ACC112 (cell line): Measurements from ENCODE around the gene INPP5A.

Experiments
- H2AFZ ChIP-seq: fragments of 200-600 bp; sonication (generic); one replicate; pipeline ENCODE4 v1.6.0; 2017; ENCODE audit warnings: antibody characterized with exemption, low read length; ENCODE audit not compliant: unreplicated experiment
- H3K27ac ChIP-seq: fragments of 200-600 bp; sonication (generic); 2 replicates; pipeline ENCODE4 v1.5.1; 2014; ENCODE audit warnings: low read depth, mild to moderate bottlenecking, antibody characterized with exemption, low read length, moderate library complexity
- H3K27me3 ChIP-seq: fragments of 200-600 bp; sonication (generic); 2 replicates; pipeline ENCODE4 v1.6.1; 2014; ENCODE audit warnings: mild to moderate bottlenecking, antibody characterized with exemption, low read length, moderate library complexity, mixed read lengths; ENCODE audit not compliant: insufficient read depth
- H3K36me3 ChIP-seq: fragments of 200-600 bp; sonication (generic); 2 replicates; pipeline ENCODE4 v1.6.1; 2016; ENCODE audit warnings: mild to moderate bottlenecking, antibody characterized with exemption, low read length, moderate library complexity, mixed read lengths; ENCODE audit not compliant: insufficient read depth
- H3K4me1 ChIP-seq: fragments of 200-600 bp; sonication (generic); one replicate; pipeline ENCODE4 v1.6.1; 2016; ENCODE audit warnings: low read length, mixed read lengths; ENCODE audit not compliant: insufficient read depth, unreplicated experiment, control insufficient read depth
- H3K4me3 ChIP-seq: fragments of 200-600 bp; sonication (generic); 2 replicates; pipeline ENCODE4 v1.5.1; 2014; ENCODE audit warnings: mild to moderate bottlenecking, low read depth, low read length
- H3K79me2 ChIP-seq: fragments of 200-600 bp; sonication (generic); one replicate; pipeline ENCODE4 v1.6.0; 2016; ENCODE audit warnings: low read length; ENCODE audit not compliant: control insufficient read depth, unreplicated experiment, insufficient read depth

Gene INPP5A

DNA sequence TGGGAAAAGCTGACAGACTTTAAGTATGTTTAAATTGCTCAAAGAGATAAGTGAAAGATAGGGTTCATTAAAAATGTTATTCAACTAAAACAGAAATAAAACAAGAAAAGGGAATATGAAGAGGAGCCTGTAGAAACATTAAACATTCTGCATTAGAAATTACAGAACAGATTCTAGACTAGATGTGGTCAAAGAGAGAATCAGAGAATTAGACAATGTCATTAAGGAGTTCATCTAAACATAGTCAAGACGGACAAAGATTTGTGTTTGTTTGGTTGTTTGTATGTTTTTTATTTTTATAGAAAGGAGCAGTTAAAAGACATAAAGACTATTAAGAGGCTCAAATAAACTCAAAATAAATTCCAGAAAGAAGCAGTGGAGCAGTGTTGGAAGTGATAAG is 168.4 kb downstream of the INPP5A start:
- no peaks in the 10 kb centered on the region for H3K27me3 ChIP-seq
- H3K27ac ChIP-seq = no peak overlapping the region
- H3K36me3 ChIP-seq = peaks cover 8% of the 10 kb centered on the region
- H2AFZ ChIP-seq = no peak overlapping the region
- H3K4me3 ChIP-seq = no peak overlapping the region
- no peaks in the 10 kb centered on the region for H3K79me2 ChIP-seq
- H3K4me1 ChIP-seq = peaks cover under 1% of the 10 kb centered on the region

DNA sequence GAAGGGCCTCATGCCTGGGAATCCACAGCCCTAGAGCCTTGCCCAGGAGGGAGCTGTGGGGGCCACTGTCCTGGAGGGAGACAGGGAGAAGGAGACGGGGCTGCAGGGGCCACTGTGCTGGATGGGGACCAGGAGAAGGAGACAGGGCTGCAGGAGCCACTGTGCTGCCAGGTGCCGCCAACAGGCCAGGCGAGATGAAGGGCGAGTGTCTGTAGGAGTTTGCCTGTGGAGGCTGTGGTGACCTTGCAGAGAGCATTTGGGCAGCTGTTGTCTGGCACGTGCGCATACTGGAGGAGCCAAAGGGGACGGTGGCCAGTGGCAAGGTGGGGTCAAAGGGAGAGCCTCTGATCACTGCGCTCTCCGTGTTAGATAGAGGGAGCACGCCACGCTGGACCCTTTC is 169.1 kb downstream of the INPP5A start:
- H3K27ac ChIP-seq = no peak overlapping the region
- H3K79me2 ChIP-seq = no peaks in the 10 kb centered on the region
- H3K4me1 ChIP-seq = no peaks in the 10 kb centered on the region
- H3K4me3 ChIP-seq = no peak overlapping the region
- H3K36me3 ChIP-seq = peaks cover 8% of the 10 kb centered on the region
- H3K27me3 ChIP-seq = no peaks in the 10 kb centered on the region
- no peak overlapping the region for H2AFZ ChIP-seq

DNA sequence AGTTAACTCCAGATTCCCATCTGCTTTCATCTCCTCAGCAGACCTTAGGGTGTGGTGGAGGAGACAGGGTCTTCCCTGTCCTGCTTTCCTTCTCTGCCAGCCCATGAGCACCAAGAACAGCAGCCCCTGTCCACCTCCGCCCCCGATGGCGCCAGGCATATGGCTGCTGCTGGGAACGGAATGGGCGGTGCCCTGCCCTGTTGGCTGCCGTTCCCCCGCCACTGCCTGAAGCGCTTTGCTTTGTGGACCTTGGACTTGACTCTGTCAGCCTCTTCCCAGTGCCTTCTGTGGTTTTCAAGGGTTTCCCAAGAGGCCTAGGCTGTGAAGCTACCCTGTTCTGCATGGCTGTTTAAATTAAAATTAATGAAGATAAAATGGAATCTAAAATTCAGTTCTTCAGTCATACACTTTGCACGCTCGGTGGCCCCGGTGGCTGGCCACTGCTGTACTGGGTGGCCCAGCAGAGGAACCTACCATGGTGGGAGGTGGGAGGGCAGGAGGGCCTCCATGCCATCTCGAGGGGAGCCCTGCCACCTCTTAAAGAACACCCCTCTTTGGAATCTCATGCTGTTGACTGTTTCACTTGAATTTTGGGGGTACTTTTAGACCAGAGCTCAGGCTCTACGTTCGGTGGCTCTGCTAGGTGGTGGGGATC is 169.7 kb downstream of the INPP5A start:
- Histone ChIP-seq H2AFZ (no peak overlapping the region), H3K4me3 (no peak overlapping the region), H3K79me2 (no peaks in the 10 kb centered on the region), H3K36me3 (peaks cover 8% of the 10 kb centered on the region), H3K27ac (no peak overlapping the region), H3K4me1 (no peaks in the 10 kb centered on the region), H3K27me3 (no peaks in the 10 kb centered on the region)

DNA sequence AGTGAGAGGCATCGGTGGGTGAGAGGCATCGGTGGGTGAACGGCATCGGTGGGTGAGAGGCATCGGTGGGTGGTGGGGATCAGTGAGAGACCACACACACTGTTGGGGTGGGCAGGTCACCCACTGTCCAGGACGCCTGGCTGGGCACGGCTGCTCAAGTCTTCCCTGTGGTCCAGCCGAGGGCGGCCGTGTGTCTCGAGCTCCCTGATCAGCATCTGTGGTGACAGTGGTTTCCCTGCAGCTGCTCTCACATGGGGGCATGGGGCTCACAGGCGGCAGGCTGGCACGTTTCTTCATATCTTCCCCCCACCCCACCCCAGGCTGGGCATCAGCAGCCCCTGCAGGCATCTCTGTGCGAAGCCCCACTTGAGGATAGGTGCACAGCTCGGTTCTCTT is 170.2 kb downstream of the INPP5A start:
- no peaks in the 10 kb centered on the region for H3K27me3 ChIP-seq
- H3K4me3 ChIP-seq = no peak overlapping the region
- H3K36me3 ChIP-seq = peaks cover 8% of the 10 kb centered on the region
- no peak overlapping the region for H3K27ac ChIP-seq
- no peaks in the 10 kb centered on the region for H3K4me1 ChIP-seq
- H3K79me2 ChIP-seq = no peaks in the 10 kb centered on the region
- H2AFZ ChIP-seq = no peak overlapping the region

DNA sequence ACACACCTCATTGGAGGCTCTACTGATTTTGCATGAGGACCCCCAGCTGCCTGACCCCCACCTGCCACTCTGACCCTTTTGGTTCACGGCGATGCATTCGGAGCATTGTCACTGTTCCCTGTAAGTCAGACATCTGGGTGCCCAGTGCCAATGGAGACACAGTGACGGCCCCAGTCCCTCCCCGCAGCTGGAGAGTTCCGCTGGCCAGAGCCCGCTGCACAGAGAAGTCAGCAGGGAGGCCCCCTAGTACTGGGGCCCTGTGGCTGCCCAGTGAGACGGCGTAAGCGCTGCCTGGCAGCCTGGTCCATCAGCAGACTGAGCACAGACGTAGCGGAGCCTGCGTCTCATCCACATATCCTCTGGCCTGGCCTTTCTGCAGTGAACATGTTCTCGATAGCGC is 170.9 kb downstream of the INPP5A start:
- Histone ChIP-seq H3K27ac (no peak overlapping the region), H3K36me3 (peaks cover 8% of the 10 kb centered on the region), H3K27me3 (no peaks in the 10 kb centered on the region), H3K79me2 (no peaks in the 10 kb centered on the region), H2AFZ (no peak overlapping the region), H3K4me3 (no peak overlapping the region), H3K4me1 (no peaks in the 10 kb centered on the region)

- peaks cover 8% of the 10 kb centered on the region for H3K36me3 ChIP-seq
- no peaks in the 10 kb centered on the region for H3K79me2 ChIP-seq
- H3K27me3 ChIP-seq = no peaks in the 10 kb centered on the region
- no peak overlapping the region for H3K4me3 ChIP-seq
- H3K4me1 ChIP-seq = no peaks in the 10 kb centered on the region
- no peak overlapping the region for H2AFZ ChIP-seq
- H3K27ac ChIP-seq = no peak overlapping the region
Measured at GRCh38 chr10:132708936-132709335, 171.3 kb downstream of the INPP5A start.

GRCh38 chr10:132709471-132709951 is 171.9 kb downstream of the INPP5A start:
- H2AFZ ChIP-seq = no peak overlapping the region

DNA sequence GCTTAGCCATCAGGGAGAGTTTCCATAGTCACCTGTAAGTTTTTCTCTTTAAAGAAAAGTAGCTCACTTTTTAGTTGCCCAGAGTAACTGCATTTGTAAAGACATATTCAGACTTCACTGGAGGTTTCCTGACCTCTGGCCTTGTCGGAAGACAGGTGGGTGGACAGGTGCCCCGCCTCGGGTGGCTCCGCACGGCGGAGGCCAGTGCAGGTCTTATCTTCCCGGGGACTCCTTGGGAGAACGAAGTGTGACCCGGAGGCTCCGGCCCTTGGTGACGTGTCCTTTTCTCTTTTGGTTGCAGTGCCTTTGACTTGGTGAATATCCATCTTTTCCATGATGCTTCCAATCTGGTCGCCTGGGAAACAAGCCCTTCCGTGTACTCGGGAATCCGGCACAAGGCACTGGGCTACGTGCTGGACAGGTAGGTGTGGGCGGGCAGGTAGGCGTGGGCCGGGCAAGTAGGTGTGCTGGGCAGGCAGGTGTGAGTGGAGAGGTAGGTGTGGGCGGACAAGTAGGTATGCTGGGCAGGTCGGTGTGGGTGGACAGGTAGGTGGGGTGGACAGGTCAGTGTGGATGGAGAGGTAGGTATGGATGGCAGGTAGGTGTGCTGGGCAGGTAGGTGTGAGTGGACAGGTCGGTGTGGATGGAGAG is 172.6 kb downstream of the INPP5A start:
- H3K27me3 ChIP-seq = no peaks in the 10 kb centered on the region
- no peak overlapping the region for H3K4me3 ChIP-seq
- no peak overlapping the region for H3K27ac ChIP-seq
- H3K79me2 ChIP-seq = no peaks in the 10 kb centered on the region
- peaks cover 8% of the 10 kb centered on the region for H3K36me3 ChIP-seq
- H2AFZ ChIP-seq = no peak overlapping the region
- no peaks in the 10 kb centered on the region for H3K4me1 ChIP-seq

More at GRCh38 chr10:132709471-132709951, 171.9 kb downstream of the INPP5A start:
- Histone ChIP-seq H3K79me2 (no peaks in the 10 kb centered on the region), H3K27ac (no peak overlapping the region), H3K4me3 (no peak overlapping the region), H3K4me1 (no peaks in the 10 kb centered on the region), H3K36me3 (peaks cover 8% of the 10 kb centered on the region), H3K27me3 (no peaks in the 10 kb centered on the region)

DNA sequence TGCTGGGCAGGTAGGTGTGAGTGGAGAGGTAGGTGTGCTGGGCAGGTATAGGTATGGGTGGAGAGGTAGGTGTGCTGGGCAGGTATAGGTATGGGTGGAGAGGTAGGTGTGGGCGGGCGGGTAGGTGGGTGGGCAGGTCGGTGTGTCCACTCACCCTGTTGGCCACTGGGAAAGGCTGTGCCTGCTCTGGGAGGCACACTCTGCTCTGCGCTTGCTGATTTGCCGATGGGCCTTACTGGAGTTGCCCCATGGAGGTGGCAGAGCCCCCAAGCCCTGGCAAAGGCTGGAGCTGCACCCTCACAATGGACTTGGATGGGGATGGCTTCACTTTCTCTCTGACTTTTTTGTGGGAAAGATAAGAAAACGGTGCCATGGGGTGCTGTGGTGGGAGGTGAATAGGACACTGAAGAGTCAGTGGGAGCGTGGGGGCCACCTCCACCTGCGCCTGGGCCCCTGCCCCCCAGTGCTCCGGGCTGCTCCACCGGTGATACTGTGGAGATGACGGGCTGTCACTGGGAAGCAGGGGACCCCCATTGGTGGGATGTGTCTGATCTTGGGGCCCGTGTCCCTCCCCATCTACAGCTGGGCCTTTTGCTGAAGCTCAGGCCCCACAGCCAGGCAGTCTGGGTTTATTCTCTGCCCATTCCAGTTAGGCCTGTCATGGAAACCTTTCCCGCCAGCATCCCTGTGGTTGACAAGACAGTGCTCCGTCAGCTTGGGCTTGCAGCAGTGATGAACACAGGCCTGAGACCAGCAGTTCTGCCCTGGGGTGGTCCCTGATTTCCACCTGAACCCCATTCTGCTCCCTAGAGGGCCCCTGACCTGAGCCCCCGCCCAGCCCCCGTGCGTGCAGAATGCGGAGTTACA is 173.4 kb downstream of the INPP5A start:
- Histone ChIP-seq H3K4me1 (no peaks in the 10 kb centered on the region), H3K27me3 (no peaks in the 10 kb centered on the region), H3K36me3 (peaks cover 4% of the 10 kb centered on the region; the same call in 1 of the 2 replicates), H2AFZ (no peak overlapping the region), H3K27ac (no peak overlapping the region), H3K4me3 (no peak overlapping the region), H3K79me2 (no peaks in the 10 kb centered on the region)

DNA sequence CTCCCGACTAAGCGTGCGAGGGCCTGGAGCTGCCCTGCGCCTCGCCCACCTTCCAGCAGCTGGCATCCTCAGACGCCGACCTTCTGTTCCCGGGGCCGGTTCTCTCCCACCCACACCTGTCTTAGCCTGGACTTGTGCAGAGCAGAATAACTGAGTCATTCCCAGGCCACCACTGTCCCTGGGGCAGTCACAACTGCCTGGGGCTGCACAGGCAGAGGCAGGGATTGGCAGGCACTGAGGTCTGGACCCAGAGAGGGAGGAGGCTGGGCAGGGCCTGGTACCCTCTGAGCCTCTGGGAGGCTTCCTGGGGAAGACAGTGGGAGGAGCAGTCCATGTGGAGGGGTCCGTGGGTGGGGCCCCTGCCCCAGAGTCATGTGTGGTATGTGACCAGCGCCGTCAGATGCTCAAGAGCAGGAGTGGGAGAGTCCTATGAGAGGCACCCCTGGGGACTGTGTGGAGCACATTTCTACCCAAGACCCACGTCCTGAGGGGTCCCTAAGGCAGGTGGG is 174.1 kb downstream of the INPP5A start:
- H3K4me3 ChIP-seq = no peak overlapping the region
- H3K27me3 ChIP-seq = no peaks in the 10 kb centered on the region
- no peaks in the 10 kb centered on the region for H3K36me3 ChIP-seq
- no peaks in the 10 kb centered on the region for H3K4me1 ChIP-seq
- no peak overlapping the region for H3K27ac ChIP-seq
- no peaks in the 10 kb centered on the region for H3K79me2 ChIP-seq
- no peak overlapping the region for H2AFZ ChIP-seq
